ENCODE measurements around the gene CDH4. TPM values are rescaled to one million over a fixed set of nuclear protein-coding genes. Genes with fewer than 3 reads are reported as not detected.
"Not testable (repeated sequence)": the region's sequence is repeated elsewhere in the genome, so short reads cannot be mapped to it uniquely, and the experiment has no call there.

The CDH4 gene
- polyA plus RNA-seq, 4 donors = 5.6 to 8.8 (median 7.0) TPM

DNA sequence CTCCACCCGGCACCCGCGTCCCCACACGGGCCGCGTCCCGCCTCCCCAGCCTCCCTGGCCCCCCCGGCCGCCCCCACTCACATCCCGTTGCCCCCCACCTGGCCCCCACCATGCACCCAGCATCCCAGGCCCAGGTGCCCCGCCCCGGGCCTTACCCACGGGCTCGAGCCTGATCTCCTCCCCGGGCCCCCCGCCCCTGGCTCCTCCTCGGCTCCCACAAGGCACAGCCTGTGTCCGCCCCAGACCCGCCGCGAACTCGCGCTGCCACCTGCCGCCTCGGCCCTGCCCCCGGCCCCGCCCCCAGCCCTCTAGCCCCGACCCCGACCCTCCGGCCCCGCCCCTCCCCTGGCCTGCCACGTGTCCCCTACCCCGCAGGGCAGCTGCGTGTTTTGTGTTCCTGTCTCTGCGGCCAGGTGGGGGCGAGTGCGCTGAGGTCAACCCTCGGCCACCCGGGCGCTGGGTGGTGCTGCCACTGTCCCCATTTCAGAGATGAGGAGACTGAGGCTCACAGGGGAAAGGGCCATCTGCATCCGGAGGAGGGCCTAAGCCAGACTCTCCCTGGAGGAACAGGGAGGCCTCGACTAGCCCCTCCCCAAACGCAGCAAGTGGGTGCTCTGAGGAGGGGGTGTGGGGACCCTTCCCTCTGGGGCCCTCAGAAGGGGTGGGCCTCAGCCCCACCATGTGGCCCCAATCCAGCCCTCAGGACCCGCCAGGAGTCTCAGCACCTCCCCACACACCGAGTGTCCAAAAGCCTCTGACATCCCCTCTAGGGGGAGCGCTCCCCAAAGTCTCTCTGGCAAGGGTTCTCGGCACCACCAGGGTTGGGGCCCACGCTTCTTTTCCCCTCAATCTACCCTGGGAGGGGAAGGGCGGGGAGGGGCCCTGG lies 713.8 kb downstream of the CDH4 start:
- no peak for DNase-seq (ENCODE audit: low read depth in 4 of 4, low spot score in 2 of 4)

DNA sequence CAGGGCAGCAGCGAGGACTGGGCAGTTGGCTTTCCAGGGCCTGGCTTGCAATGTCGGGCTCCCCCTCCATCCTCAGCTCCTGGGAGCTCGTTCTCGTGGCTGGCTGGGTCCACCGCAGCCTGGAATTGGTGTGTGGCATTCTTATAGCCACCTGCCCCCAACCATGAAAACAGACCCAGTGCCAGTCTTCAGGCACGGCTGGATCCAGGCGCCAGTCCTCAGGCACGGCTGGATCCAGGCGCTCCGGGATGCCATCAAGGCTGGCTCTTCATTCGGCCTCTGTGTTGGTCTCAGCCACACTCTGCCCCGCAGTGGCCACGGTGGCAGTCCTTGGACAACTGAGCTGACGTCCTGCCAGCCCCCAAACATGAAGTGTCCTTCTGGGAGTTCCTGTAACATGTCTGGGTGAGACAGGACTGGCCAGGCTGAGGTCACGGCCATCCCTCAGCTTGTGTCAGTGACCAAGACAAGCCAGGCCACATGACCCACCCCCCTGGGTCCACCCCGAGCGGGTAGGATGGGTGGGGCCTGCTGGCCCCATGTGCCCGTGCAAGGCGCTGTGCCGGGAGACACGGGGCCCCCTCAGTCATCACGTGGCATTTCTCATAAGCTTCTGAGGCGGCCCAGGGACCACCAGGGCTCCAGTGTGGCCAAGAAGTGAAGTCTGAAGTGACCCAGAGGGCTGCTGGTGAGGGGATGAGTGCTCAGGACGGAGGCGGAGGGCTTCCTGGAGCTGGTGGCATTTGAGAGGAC lies 714.6 kb downstream of the CDH4 start:
- DNase-seq (ENCODE audit: low read depth in 4 of 4, low spot score in 2 of 4) = no peak

DNA sequence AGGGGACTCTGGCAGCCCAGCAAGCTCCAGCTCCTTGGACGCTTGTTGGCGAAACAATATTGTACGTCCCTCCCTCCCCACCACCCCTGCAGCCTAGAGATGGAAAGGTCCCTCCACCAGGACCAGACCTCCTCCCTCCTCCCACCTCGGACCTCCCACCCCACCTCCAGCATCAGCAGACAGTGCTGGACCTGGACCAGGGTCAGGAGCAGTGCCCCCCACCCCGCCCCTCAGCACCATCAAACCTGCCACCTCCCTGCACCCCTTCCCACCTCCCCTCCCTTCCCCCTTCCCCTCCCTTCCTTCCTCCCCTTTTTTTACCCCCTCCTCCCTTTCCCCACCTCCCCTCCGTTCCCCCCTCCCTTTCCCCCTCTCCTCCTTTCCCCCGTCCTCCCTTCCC lies 715.2 kb downstream of the CDH4 start:
- DNase-seq (ENCODE audit: low read depth in 4 of 4, low spot score in 2 of 4) = no peak

DNA sequence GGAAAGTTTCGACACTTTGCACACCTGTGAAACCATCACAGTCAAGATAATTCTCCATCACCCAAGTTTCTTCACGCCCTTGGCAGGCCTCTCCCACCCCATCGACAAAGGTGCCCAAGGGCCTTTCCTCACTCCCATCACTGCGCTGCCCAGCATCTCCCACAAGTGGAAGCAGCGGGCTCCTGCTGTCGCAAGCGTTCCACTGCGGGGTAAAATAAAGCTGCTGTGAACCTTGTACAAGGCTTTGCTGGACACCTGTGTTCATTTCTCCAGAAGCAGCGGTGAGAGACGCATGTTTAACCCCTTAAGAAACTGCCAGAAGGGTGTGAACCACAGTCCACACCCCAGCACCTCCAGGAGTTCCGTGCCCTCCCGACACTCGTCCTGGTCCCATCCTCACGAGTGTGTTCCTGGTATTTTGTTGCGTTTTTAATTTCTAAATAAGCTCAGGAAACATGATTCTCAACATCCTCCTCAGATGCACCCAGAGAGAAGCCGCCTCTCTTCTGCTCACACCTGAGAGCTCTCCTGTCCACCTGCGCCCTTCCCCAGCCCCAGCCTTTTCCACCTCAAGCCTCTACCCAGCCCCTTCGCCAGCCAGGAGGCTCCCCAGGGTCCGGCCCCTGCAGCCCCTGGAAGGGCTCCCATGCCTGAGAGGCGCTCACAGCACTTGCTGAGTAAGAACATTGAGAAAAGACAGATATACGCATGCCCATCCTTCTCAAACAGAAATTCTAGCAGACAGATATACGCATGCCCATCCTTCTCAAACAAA lies 716.2 kb downstream of the CDH4 start:
- DNase-seq (ENCODE audit: low read depth in 4 of 4, low spot score in 2 of 4) = no peak

DNA sequence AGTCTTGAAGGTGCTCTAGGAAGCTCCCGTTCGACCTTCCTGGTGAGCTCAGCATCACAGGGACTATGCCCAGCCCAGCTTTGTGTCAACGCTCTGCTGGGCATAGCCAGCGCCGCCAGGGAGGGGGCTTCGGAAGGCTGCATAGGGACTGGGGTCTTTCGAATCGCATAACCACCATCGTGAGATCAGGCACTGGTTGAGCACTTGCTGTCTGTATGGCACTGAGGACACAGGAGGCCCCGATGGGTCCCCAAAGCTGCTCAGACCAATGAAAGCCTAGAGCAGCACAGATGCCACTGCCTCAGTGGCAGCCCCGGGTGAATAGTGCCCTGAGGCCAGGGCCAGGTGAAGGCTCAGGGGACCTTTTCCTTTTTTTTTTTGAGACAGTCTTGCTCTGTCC lies 716.9 kb downstream of the CDH4 start:
- DNase-seq (ENCODE audit: low read depth in 4 of 4, low spot score in 2 of 4) = no peak

DNA sequence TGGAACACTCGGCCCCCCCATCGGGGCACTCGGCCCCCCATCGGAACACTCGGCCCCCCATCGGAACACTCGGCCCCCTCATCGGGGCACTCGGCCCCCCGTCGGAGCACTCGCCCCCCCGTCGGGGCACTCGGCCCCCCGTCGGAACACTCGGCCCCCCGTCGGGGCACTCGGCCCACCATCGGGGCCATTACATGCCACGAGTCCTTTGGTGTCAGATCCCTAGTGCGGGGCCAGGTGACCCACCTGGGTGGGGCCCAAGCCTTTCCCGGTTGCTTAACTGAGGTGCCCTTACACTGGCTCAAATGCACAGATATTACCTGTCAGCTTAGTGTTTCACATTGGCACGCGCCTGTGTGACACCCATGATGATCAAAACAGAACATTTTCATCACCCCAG lies 717.7 kb downstream of the CDH4 start:
- no peak for DNase-seq (ENCODE audit: low read depth in 4 of 4, low spot score in 2 of 4)

DNA sequence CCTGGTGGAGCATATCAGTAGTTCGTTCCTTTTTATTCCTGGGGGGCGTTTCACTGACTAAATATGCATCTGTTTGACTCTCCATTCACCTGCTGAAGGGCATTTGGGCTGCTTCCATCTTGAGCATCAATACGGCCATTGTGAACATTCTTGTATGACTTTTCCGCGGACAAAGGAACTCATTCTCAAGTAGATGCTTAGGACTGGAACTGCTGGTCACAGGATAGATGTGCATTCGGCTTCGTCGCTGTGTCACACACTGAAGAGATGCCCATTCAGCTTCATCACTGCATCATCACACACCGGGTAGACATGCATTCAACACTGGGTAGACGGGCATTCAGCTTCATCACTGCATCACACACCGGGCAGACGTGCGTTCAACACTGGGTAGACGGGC lies 718.3 kb downstream of the CDH4 start:
- no peak for DNase-seq (ENCODE audit: low read depth in 4 of 4, low spot score in 2 of 4)

DNA sequence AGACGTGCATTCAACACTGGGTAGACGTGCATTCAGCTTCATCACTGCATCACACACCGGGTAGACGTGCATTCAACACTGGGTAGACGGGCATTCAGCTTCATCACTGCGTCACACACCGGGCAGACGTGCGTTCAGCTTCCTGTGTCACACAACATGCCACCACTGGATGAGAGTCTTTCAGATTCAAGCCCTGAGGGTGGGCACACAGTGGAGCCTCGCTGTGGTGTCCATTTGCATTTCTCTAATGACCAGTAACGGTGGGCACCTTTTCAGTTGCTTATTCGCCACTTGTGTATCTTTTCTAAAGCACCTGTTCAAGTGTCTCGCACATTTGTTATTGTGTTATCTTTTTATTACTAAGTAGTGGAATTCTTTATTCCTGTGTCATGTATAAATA lies 719.5 kb downstream of the CDH4 start:
- not testable (repeated sequence) for DNase-seq (ENCODE audit: low read depth in 4 of 4, low spot score in 2 of 4)

DNA sequence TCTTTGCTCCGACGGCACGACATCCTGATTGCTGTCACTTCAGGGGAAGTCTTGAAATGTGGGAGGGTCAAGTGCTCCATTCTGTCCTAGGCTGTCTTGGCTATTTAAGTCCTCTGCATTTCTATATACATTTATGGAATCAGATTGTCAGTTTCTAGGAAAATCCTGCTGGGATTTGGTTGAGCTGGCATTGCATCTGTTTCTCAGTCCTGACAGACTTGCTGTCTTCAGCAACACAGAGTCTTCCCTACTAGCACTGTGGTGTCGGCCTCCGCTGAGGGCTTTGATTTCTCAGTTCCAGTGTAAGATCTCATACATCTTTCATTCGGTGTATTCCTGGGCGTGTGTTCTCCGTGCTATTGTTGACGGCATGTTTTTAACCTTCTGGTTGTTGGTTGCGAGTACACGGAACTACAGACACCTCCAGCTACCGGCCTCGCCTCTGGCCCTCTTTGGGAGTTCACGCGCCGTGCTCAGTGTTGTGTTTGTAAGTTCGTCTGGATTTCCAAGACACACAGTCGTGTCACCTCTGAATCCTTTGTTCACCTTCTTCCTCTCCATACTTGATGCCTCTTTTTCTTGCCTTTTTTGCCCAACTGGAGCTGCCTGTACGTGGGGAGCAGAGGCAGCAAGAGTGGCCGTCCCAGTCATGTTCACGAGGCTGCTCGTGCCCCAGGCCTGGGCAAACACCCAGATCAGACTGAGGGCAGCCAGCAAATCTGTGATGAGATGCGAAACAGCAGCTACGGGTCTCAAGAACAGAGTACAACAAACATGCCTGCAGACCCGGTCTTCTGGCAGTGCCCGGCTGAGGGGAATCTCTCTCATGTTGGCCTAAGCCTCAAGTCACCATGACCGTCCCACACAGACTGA lies 720.8 kb downstream of the CDH4 start:
- DNase-seq (ENCODE audit: low read depth in 4 of 4, low spot score in 2 of 4) = no peak

DNA sequence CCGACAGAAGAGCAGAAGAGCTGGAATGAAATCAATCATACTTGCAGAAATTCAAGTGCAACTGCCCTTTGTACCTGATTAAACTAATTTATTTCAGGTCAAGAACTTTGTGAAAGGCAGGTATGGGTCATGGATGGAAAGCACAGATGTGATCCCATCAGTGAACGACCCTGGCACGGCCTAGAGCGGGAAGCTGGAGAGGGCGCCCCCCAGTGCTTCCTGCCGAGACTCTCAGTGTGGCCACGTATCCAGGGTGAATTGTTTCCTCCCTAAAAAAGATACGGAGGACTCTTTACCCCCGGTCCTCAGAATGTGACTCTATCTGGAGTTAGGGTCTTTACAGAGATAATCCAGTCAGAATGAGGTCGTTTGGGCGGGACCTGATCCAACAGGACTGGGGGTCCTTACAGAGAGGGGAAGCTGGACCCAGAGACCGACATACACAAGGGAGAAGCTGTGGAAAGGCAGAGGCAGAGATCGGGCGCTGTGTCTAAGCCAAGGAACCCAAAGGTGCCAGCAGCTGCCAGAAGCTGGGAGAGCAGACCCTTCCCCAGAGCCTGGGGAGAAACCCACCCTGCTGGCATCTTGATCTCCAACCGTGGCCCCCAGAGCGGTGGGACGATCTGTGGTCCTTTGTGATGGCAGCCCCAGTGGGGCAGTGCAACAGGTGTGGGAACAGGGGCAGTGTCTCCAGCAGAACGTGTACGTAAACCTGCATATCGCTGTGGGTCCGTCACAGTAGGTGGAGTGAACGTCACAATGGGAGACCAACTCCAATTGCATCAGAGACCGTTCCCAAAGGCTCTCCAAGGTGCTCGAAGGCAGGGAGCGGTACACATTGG lies 721.7 kb downstream of the CDH4 start:
- no peak for DNase-seq (ENCODE audit: low read depth in 4 of 4, low spot score in 2 of 4)

DNA sequence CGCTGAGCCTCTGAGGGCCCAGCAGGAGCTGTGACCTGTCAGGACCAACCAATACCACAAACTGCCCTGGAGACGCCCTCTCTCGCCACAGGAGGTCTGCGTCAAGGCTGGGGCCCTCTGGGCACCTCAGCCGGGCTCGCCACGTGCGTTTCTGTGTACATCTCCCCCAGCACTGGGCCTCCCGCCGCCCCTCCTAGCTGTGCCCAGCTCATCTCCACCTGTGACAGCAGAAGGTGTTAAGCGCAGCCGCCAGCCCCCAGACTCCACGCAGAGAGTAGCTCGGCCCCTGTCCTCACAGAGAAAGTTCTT lies 722.2 kb downstream of the CDH4 start:
- no peak for DNase-seq (ENCODE audit: low read depth in 4 of 4, low spot score in 2 of 4)

DNA sequence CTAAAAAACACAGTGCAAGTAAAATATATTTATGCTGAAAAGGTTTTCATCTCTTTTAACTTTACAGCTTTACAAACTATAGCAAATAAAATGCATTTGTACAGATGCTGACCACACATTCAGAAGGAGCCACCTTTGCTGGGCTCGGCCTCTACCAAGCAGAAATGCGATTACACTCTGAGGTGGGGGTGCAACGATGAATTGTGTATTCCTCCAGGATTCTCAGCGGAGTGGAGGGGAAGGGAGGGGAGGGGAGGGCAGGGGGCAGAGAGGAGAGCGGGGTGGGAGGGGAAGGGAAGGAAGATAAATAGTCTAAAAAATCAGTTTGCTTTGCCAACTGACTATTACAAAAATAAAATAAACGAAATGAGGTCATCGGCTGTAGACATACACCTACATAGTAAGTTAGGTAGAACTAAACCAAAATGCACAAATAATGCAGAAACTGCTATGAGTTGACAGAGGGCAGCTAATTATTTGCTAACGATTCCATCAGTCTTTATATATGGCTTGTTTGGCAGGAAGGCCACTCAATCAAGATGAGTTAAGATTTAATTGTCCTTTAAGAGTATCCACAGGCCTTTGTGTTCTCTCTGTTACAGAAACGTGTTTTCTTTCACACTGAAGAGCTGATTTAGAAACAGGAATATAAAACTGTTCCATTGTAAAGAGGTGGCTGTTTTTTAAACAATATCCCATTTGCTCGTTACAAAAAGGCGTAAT lies 723.5 kb downstream of the CDH4 start:
- DNase-seq (ENCODE audit: low read depth in 4 of 4, low spot score in 2 of 4) = no peak

DNA sequence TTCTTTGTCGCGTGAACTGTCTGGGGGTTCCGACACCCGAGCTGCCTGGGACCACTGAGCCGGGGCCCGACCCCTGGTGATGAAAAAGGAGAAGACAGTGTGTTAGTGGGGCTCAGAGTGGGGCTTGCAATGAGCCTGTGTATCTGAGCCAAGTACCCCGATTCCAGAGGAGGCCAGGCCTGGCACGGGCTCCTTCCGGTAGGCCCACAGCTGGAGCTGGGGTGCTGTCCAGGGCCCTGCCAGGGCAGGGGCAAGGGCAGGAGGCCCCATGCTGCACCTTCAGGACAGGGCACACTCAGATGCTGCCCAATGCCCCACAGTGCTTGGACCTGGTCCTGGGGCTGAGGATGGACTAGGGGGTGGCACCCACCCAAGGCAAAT lies 724.2 kb downstream of the CDH4 start:
- DNase-seq (ENCODE audit: low read depth in 4 of 4, low spot score in 2 of 4) = no peak

DNA sequence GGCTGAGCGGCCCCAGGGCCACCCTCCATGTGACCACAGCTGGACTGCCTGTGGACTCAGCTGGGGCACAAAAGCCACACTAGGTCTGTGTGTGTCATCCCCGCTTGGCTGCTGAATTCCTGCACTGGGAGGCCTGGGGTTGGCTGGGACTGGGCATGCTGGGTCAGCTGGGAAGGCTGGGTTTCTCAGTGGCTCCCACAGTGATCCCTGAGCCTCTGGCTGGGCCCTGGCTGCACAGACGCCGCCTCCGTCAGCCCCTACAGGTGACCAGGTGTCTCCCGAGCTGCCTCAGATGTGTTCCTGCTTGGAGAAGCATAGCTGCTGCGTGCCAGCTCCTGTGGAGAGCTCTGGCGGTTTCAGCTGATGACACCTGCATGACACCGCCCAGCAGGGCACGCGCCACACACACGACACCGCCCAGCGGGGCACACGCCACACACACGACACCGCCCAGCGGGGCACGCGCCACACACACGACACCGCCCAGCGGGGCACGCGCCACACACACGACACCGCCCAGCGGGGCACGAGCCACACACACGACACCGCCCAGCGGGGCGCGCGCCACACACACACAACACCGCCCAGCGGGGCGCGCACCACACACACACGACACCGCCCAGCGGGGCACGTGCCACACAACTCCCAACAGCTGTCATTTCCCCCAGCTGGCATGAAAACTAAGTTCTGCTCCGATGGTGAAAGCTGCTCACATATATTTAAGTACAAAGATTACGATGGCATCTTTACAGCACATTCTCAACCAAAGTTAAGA lies 724.8 kb downstream of the CDH4 start:
- DNase-seq (ENCODE audit: low read depth in 4 of 4, low spot score in 2 of 4) = no peak

DNA sequence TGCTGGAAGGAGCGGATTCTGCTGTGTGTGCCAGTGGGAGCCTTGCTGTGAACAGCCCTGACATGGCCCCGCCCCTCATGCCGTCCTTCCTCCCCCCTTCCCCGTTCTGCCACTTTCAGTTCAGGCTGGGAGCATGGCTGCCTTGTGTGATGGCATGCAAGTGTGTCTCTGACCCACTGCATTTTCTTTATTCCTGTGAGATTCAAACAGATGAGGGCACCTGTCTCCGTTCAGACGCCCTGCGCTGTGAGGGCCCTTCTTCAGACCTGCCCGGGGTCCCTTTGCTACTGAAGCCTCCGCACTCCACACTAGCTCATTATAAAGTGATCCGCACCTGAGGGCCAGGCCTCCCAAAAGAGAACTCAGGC lies 725.3 kb downstream of the CDH4 start:
- DNase-seq (ENCODE audit: low read depth in 4 of 4, low spot score in 2 of 4) = no peak

DNA sequence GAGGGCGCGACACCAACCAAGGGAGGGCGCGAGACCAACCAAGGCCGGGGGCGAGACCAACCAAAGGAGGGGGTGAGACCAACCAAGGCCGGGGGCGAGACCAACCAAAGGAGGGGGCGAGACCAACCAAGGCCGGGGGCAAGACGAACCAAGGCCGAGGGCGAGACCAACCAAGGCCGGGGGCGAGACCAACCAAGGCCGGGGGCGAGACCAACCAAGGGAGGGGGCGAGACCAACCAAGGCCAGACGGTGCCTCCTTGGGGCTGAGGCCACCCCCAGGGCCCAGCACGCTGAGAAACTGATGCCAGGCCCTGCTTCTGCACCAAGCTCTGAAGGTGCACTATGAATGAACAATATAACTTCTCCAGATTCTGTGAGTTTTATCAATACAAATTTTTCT lies 726.4 kb downstream of the CDH4 start:
- DNase-seq (ENCODE audit: low read depth in 4 of 4, low spot score in 2 of 4) = no peak

DNA sequence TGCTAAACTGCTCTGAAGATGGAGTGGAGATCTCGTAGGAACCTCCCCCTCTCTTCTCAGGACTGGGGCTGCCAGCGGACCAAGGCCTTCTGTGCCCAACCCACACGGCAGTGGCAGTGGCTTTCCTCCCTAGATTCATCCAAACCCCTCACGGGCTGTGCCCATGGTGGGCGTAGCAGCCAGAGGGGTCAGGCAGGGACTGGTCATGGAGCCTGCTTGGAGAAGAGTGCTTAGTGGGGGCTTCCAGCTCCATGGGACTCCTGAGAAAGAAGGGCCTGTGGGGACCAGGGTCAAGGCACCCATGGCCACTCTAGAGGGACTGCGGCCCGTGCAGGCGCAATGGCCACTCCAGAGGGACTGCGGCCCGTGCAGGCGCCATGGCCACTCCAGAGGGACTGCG lies 727.0 kb downstream of the CDH4 start:
- DNase-seq (ENCODE audit: low read depth in 4 of 4, low spot score in 2 of 4) = no peak

All from left renal cortex interstitium (tissue), 4 donors.